Measurements from ENCODE around the gene RFX3.

DNA sequence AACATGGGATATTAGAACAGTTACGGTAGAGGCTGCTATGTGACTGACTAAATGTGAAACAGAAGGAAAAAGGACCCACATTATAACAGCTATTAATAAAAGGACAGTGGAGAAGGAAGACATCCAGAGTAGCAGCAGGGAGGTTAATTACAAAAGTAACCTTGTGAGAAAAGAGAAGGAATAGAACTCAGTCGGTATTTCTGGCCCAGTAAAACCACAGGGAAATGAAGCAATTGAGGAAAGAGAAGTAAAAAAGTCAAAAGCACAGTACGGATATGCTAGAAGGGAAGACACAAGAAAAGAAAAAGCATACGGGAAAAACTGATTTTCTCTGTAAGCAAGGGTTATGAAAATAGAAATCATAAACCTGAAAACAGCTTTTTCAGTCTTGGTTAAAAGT lies 164.7 kb downstream of the RFX3 start:
- TF ChIP-seq, protein P1, sequence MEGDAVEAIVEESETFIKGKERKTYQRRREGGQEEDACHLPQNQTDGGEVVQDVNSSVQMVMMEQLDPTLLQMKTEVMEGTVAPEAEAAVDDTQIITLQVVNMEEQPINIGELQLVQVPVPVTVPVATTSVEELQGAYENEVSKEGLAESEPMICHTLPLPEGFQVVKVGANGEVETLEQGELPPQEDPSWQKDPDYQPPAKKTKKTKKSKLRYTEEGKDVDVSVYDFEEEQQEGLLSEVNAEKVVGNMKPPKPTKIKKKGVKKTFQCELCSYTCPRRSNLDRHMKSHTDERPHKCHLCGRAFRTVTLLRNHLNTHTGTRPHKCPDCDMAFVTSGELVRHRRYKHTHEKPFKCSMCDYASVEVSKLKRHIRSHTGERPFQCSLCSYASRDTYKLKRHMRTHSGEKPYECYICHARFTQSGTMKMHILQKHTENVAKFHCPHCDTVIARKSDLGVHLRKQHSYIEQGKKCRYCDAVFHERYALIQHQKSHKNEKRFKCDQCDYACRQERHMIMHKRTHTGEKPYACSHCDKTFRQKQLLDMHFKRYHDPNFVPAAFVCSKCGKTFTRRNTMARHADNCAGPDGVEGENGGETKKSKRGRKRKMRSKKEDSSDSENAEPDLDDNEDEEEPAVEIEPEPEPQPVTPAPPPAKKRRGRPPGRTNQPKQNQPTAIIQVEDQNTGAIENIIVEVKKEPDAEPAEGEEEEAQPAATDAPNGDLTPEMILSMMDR (IDR thresholded peaks at IDR 0.05; ENCODE audit: insufficient read depth, low read length): no peak
- TF ChIP-seq POLR2AphosphoS5 (IDR thresholded peaks at IDR 0.05; ENCODE audit: low read depth): no peak
- TF ChIP-seq, protein P2, sequence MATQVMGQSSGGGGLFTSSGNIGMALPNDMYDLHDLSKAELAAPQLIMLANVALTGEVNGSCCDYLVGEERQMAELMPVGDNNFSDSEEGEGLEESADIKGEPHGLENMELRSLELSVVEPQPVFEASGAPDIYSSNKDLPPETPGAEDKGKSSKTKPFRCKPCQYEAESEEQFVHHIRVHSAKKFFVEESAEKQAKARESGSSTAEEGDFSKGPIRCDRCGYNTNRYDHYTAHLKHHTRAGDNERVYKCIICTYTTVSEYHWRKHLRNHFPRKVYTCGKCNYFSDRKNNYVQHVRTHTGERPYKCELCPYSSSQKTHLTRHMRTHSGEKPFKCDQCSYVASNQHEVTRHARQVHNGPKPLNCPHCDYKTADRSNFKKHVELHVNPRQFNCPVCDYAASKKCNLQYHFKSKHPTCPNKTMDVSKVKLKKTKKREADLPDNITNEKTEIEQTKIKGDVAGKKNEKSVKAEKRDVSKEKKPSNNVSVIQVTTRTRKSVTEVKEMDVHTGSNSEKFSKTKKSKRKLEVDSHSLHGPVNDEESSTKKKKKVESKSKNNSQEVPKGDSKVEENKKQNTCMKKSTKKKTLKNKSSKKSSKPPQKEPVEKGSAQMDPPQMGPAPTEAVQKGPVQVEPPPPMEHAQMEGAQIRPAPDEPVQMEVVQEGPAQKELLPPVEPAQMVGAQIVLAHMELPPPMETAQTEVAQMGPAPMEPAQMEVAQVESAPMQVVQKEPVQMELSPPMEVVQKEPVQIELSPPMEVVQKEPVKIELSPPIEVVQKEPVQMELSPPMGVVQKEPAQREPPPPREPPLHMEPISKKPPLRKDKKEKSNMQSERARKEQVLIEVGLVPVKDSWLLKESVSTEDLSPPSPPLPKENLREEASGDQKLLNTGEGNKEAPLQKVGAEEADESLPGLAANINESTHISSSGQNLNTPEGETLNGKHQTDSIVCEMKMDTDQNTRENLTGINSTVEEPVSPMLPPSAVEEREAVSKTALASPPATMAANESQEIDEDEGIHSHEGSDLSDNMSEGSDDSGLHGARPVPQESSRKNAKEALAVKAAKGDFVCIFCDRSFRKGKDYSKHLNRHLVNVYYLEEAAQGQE (IDR thresholded peaks at IDR 0.05; ENCODE audit: insufficient replicate concordance, low read depth): no peak
- no peak for TF ChIP-seq GABPA (IDR thresholded peaks at IDR 0.05; ENCODE audit: low read depth)
- TF ChIP-seq SPI1 (IDR thresholded peaks at IDR 0.05; ENCODE audit: borderline replicate concordance, low read depth): peak; percentile 25; the same call in 1 of the 2 replicates

All from HL-60 (cell line).